Measurements from ENCODE around the gene WBP11. TPM values are rescaled to one million over a fixed set of nuclear protein-coding genes. Genes with fewer than 3 reads are reported as not detected.

WBP11 gene
- 41.8 to 55.8 TPM (median 45.6 TPM) in 5 replicates for total RNA-seq (2022; extraction: Qiagen RNA extraction)

DNA sequence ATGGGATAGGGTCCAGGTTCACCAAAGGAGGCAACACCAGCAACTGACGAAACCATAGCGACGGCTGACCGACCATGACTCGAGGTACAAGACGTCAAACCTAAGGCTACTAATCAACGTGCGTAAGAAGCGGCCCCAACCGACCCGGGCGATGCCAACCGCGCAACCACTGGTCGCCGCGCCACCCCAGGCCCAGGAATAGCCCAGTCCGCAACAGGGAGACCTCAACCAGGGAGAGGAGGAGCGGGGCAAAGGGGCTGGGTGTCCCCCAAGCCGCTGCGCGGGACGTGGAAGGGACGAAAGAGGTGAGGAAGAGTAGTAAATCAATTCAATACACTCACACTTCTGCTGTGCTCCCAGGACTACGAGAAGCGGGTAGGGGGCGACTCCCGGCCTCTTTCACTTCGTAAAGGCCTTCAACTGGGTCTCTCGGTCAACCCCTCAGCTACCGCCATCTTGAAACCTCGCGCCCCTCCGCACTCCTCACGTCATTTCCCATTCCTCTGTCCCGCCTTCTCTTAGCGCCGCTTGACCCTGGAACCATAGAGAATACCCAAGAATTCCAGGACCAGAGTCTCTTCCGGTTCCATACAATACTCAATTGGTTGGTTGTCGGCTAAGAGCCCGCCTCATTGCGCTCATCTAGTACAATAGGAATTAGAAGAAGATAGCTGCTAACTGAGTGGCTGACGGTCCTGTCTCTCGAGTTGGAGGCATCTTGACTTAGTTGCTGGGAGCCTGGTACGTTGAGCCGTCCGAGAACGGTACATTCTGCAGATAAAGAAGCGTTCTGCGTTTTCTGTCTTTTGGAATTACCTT lies at the start of gene WBP11, which contains the start of gene C12orf60:
Gene WBP11, minus strand, starts transcription at position 468 of the 819 bp plus-strand sequence. CDS start 2,095 bp downstream, outside the sequence.
Gene C12orf60, plus strand, starts transcription at position 660 of the 819 bp plus-strand sequence. CDS start 19,266 bp downstream, outside the sequence.

DNA sequence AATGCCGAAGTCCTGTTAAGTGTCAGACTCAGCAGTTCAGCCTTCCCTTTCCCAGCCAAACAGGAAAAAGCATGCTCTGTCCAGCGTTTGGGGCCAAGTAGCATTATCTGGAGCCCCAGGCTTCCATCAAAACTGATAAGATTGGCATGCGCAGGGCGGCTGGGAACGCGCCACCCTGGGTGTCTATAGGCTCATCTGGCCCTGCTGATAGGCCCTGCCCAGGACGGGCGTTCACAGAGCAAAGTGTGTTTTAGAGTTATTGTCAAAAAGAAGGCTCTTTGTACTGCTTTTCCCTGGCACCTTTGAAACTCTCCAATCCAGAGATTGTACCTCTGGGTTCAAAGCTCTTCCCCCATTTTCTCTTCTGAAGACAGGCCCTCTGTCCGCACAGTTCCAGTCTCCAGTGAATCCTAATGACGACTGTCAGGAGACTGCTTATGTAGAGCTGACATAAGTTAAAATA lies 40.2 kb upstream of the WBP11 start, which contains the start of gene ART4:
Gene ART4, minus strand, starts transcription at position 102 of the 463 bp plus-strand sequence. CDS start 413 bp downstream, outside the sequence.

DNA sequence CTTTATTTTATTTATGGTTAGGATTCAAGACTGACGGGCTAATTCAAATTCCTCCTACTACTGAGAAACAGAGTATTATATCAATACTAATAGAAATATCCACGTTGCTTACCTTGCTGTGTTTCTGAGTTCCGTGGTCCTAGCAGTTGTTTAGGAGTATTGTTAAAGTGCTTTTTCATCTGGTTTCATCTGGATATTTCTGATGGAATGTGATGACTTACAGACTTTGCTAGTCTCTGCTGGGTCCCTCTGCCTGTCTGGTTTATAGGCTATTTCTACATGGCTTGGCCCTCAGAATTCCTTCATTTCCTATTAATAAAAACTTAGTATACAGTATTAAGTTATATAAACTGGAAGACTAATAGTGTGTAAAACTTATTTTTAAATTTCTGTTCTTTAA lies 10.7 kb upstream of the WBP11 start, which contains the start of gene SMCO3:
Gene SMCO3, minus strand, starts transcription at position 169 of the 400 bp plus-strand sequence. CDS start 7,502 bp downstream, outside the sequence.

Other genes starting within 250 kb of the WBP11 start
- gene PLBD1, start 235.6 kb downstream of the WBP11 start, total RNA-seq (2022; extraction: Qiagen RNA extraction) = 4.3 to 5.4 TPM (median 4.6 TPM) in 5 replicates
- 0.02 TPM in 2 of 5 replicates, not detected in the others for gene GUCY2C, start 106.9 kb downstream of the WBP11 start, total RNA-seq (2022; extraction: Qiagen RNA extraction)
- 1.7 to 2.2 TPM (median 1.9 TPM) in 5 replicates for gene C12orf60, start 192 bp upstream of the WBP11 start, total RNA-seq (2022; extraction: Qiagen RNA extraction)
- gene SMCO3, start 10.7 kb upstream of the WBP11 start, total RNA-seq (2022; extraction: Qiagen RNA extraction) = 0.04 TPM in 1 of 5 replicates, not detected in the others
- gene ART4, start 40.0 kb upstream of the WBP11 start, total RNA-seq (2022; extraction: Qiagen RNA extraction) = 0.09 TPM in 1 of 5 replicates, not detected in the others
- not detected in 5 replicates for gene MGP, start 82.4 kb upstream of the WBP11 start, total RNA-seq (2022; extraction: Qiagen RNA extraction)
- gene ERP27, start 135.1 kb upstream of the WBP11 start, total RNA-seq (2022; extraction: Qiagen RNA extraction) = 0.03 TPM in 1 of 5 replicates, not detected in the others
- gene ARHGDIB, start 158.1 kb upstream of the WBP11 start, total RNA-seq (2022; extraction: Qiagen RNA extraction) = 0.75 to 1.6 TPM (median 1.3 TPM) in 5 replicates
- not detected in 5 replicates for gene PDE6H, start 169.6 kb upstream of the WBP11 start, total RNA-seq (2022; extraction: Qiagen RNA extraction)

Measured in A549 treated with CORT108297 at 1 μM for 4 hours (cell line).